Activated CD8-positive, alpha-beta T cell treated with anti-CD3 and anti-CD28 coated beads for 36 hours (primary cell): ENCODE measurements around the gene DOCK4. TPM values are rescaled to one million over a fixed set of nuclear protein-coding genes. Genes with fewer than 3 reads are reported as not detected.

Source experiments
- ATAC-seq: fragments of 200-7000 bp; cut with Tn5 transposase; one replicate; pipeline ENCODE4 v1.10.0; 2021; ENCODE audit warnings: mild to moderate bottlenecking, moderate library complexity
- CTCF ChIA-PET: fragments of 350-600 bp; sonication (Branson Sonifier 250); formaldehyde crosslinking; loops from one replicate; lab custom pipeline; 2021; ENCODE audit warnings: antibody characterized with exemption; lab: Charles Lee
- POLR2A ChIA-PET: fragments of 350-600 bp; sonication (Branson Sonifier 250); formaldehyde crosslinking; loops from one replicate; lab custom pipeline; 2021; ENCODE audit warnings: antibody characterized with exemption; lab: Charles Lee
- DNase-seq: peaks from one replicate; pipeline ENCODE4 v3.0.0-alpha.2; 2020
- H3K27ac Mint-ChIP-seq: one replicate; pipeline ENCODE4 v1.8.0; 2021; ENCODE audit warnings: mild to moderate bottlenecking, mixed read lengths
- H3K27me3 Mint-ChIP-seq: one replicate; pipeline ENCODE4 v1.8.0; 2021; ENCODE audit warnings: mixed read lengths
- H3K36me3 Mint-ChIP-seq: one replicate; pipeline ENCODE4 v1.8.0; 2021; ENCODE audit warnings: low read depth, mixed read lengths
- H3K4me1 Mint-ChIP-seq: one replicate; pipeline ENCODE4 v1.8.0; 2021; ENCODE audit warnings: low read depth, mixed read lengths
- H3K4me3 Mint-ChIP-seq: one replicate; pipeline ENCODE4 v1.8.0; 2021; ENCODE audit warnings: mild to moderate bottlenecking, moderate library complexity, mixed read lengths
- H3K9me3 Mint-ChIP-seq: one replicate; pipeline ENCODE4 v1.8.0; 2021; ENCODE audit warnings: mixed read lengths
- CTCF ChIP-seq: fragments of 200-600 bp; IDR thresholded peaks from one replicate; pipeline ENCODE4 v1.8.0; 2022; ENCODE audit warnings: antibody characterized with exemption, mild to moderate bottlenecking
- intact Hi-C: fragments of 100-400 bp; cut with micrococcal nuclease; formaldehyde crosslinking; loops from one replicate; pipeline ENCODE4 v1.10.0; 2022
- total RNA-seq, 2 experiments: library from RNA; stranded (reverse); gene quantifications; one replicate each; pipeline ENCODE4 v1.2.3, GENCODE V29; 2021

The DOCK4 gene
- total RNA-seq, 2 experiments from 2014 or later: 0.31 to 0.32 TPM

- no peak overlapping the region for H3K4me3 Mint-ChIP-seq
- intact Hi-C loops: no loop called here
- peaks cover 28% of the 10 kb centered on the region for H3K4me1 Mint-ChIP-seq
- no peaks in the 10 kb centered on the region for H3K27me3 Mint-ChIP-seq
- peaks cover 7% of the 10 kb centered on the region for H3K36me3 Mint-ChIP-seq
- ChIA-PET POLR2A (no interaction called here), CTCF (no interaction called here)
- no peaks in the 10 kb centered on the region for H3K9me3 Mint-ChIP-seq
- DNase-seq (no peak), ATAC-seq (no peak)
- H3K27ac Mint-ChIP-seq: no peak overlapping the region
- TF ChIP-seq CTCF: no peak
Observed at GRCh38 chr7:112226701-112227276, 20.6 kb upstream of the DOCK4 start.

GRCh38 chr7:112225006-112225405, 18.8 kb upstream of the DOCK4 start:
- ATAC-seq (no peak), DNase-seq (no peak)
- POLR2A ChIA-PET: no interaction called here
- no peaks in the 10 kb centered on the region for H3K27me3 Mint-ChIP-seq
- peaks cover 14% of the 10 kb centered on the region for H3K36me3 Mint-ChIP-seq
- H3K4me1 Mint-ChIP-seq: peaks cover 28% of the 10 kb centered on the region
- no peak overlapping the region for H3K4me3 Mint-ChIP-seq
- intact Hi-C loops: no loop called here
- no peaks in the 10 kb centered on the region for H3K9me3 Mint-ChIP-seq
- no peak overlapping the region for H3K27ac Mint-ChIP-seq
- TF ChIP-seq CTCF: no peak
- CTCF ChIA-PET: no interaction called here

- Mint-ChIP-seq H3K27me3 (no peaks in the 10 kb centered on the region), H3K27ac (no peak overlapping the region), H3K9me3 (no peaks in the 10 kb centered on the region), H3K36me3 (peaks cover 16% of the 10 kb centered on the region), H3K4me3 (no peak overlapping the region), H3K4me1 (peaks cover 26% of the 10 kb centered on the region)
- DNase-seq (no peak), ATAC-seq (no peak)
- CTCF ChIA-PET: no interaction called here
- no peak for TF ChIP-seq CTCF
- intact Hi-C loops: no loop called here
- POLR2A ChIA-PET: no interaction called here
Observed at GRCh38 chr7:112224186-112224585, 18.0 kb upstream of the DOCK4 start.

GRCh38 chr7:112223310-112223709, 17.1 kb upstream of the DOCK4 start:
- DNase-seq (no peak), ATAC-seq (no peak)
- Mint-ChIP-seq H3K4me3 (no peak overlapping the region), H3K36me3 (peaks cover 20% of the 10 kb centered on the region), H3K27ac (no peak overlapping the region), H3K4me1 (peaks cover 31% of the 10 kb centered on the region), H3K9me3 (no peaks in the 10 kb centered on the region), H3K27me3 (no peaks in the 10 kb centered on the region)
- CTCF ChIA-PET: no interaction called here
- POLR2A ChIA-PET: no interaction called here
- intact Hi-C loops: no loop called here
- no peak for TF ChIP-seq CTCF

GRCh38 chr7:112220877-112221434, 14.8 kb upstream of the DOCK4 start:
- Mint-ChIP-seq H3K36me3 (peaks cover 27% of the 10 kb centered on the region), H3K4me3 (no peak overlapping the region), H3K27me3 (no peaks in the 10 kb centered on the region), H3K4me1 (peaks cover 39% of the 10 kb centered on the region), H3K9me3 (no peaks in the 10 kb centered on the region), H3K27ac (no peak overlapping the region)
- CTCF ChIA-PET: no interaction called here
- intact Hi-C loops: no loop called here
- DNase-seq: no peak
- ATAC-seq: no peak
- TF ChIP-seq CTCF: no peak
- POLR2A ChIA-PET: no interaction called here
